Tibial nerve (tissue), 4 donors: ENCODE data around the gene NPSR1.
"Not testable (repeated sequence)": the region's sequence is repeated elsewhere in the genome, so short reads cannot be mapped to it uniquely, and the experiment has no call there.

Source experiments
- EP300 ChIP-seq, 2 donors: sonication (generic); formaldehyde crosslinking; IDR thresholded peaks; one replicate each; pipeline ENCODE4 v1.6.1; 2017; ENCODE audit warnings: antibody characterized with exemption in 2 of 2, mild to moderate bottlenecking in 1 of 2
- TF ChIP-seq, protein P1 (sequence below), 5 experiments: fragments of 200-600 bp in 3 of 5; fragments of 450-650 bp in 2 of 5; sonication (generic) in 3 of 5; IDR thresholded peaks; one replicate each; pipeline ENCODE4 v1.5.1; 2016 to 2019; ENCODE audit warnings: antibody characterized with exemption in 5 of 5, mild to moderate bottlenecking in 3 of 5, moderate library complexity in 2 of 5

DNA sequence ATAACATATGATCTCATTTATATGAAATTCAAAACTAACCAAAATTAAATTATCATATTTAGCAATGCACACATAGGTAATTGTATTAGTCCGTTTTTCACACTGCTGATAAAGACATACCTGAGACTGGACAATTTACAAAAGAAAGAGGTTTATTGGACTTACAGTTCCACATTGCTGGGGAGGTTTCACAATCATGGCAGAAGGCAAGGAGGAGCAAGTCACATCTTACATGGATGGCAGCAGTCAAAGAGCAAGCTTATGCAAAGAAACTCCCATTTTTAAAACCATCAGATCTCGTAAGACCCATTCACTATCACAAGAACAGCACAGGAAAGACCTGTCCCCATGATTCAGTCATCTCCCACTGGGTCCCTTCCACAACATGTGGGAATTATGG is 200.4 kb downstream of the NPSR1 start:
- TF ChIP-seq, protein P1, sequence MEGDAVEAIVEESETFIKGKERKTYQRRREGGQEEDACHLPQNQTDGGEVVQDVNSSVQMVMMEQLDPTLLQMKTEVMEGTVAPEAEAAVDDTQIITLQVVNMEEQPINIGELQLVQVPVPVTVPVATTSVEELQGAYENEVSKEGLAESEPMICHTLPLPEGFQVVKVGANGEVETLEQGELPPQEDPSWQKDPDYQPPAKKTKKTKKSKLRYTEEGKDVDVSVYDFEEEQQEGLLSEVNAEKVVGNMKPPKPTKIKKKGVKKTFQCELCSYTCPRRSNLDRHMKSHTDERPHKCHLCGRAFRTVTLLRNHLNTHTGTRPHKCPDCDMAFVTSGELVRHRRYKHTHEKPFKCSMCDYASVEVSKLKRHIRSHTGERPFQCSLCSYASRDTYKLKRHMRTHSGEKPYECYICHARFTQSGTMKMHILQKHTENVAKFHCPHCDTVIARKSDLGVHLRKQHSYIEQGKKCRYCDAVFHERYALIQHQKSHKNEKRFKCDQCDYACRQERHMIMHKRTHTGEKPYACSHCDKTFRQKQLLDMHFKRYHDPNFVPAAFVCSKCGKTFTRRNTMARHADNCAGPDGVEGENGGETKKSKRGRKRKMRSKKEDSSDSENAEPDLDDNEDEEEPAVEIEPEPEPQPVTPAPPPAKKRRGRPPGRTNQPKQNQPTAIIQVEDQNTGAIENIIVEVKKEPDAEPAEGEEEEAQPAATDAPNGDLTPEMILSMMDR (IDR thresholded peaks at IDR 0.05) = not testable (repeated sequence)
- TF ChIP-seq EP300 (IDR thresholded peaks at IDR 0.05) = not testable (repeated sequence)
